Effector CD4-positive, alpha-beta T cell (primary cell): Measurements from ENCODE around the gene CST2.
A peak's percentile ranks its signal among the peaks of the same experiment; 100 is the strongest.
"Not testable (repeated sequence)": the region's sequence is repeated elsewhere in the genome, so short reads cannot be mapped to it uniquely, and the experiment has no call there.

Experiments
- DNase-seq: peaks from one replicate; pipeline ENCODE4 v3.0.0-alpha.2; 2020

CST2 gene

DNA sequence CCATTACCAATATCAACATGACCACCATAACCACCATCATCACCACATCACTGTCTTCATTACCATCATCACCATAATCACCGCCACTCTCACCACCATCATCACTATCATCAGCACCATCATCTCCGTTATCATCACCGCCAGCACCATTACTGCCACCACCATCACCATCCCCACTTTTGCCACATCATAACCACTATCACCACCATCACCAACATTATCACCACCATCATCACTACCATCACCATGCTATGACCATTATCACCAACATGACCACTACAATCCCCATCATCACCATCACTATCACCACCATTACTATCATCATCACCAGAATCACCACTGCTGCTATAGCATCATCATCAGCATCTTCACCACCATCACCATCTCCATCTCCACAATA, 25.7 kb downstream of the CST2 start:
- DNase-seq = no peak

DNA sequence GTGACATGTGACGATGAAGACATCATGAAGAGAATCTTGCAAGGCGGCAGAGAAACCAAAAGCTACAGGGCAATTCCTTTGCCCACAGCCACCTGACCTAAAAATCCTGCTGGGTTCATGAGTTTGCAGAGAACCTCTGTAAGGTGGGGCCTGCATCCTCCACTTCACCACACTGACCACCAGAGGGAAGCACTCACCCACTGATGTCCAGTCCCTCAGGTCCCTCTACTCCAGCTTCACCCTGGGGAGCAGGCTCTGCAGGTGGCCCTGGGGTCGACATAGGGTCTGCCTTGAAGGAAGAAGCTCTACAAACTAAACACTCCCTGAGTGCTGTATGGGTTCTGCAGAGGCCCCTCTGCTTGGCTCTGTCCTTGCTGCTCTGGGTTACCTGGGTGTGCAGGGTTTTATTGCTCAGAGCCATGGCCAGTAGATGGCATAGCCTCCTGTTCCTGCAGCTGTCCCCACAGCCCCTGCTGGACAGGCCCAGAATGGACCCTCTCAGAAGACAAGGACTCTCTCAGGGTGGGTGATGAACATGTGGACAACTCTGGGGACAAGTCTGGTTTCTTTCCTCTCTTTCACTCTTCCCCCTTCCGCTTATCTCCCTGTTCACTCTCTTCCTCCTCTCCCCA, 27.2 kb downstream of the CST2 start:
- DNase-seq = peak; percentile 3

DNA sequence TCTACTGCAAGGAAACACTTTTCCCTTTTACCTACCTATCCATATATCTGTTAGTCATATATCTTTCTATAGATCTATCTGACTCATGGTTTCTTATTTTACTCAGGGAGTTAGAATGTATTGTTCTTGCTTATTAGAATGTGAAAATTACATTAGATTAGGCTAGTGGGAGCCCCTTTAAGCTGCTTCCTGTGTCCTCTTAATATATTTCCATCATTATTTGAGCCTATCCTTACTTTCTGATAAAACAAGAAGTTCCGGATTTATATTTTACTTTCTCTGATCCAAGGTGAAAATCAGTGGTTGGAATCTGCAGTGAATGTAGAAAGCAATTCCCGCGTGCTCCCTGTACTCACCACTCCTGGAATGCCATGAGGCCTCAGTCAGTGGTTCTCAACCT, 31.0 kb downstream of the CST2 start:
- no peak for DNase-seq

DNA sequence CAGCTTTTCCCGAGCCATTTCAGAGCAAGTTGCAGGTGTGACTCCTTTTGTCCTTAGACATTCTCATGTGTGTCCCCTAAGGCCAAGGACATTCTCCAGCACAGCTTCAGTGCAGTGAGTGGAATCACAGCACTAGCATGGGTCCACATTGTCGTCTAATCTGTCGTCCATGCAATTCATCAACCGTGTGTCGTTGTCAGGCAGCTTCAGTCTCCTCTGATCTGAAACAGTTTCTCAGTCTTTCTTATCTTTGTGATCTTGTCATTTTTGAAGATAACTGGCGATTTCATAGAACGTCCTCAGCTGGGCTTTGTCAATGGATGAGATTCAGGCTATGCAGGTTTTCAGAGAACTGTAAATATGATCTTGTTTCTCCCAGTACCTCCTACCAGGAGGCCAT, 31.7 kb downstream of the CST2 start:
- DNase-seq = no peak

DNA sequence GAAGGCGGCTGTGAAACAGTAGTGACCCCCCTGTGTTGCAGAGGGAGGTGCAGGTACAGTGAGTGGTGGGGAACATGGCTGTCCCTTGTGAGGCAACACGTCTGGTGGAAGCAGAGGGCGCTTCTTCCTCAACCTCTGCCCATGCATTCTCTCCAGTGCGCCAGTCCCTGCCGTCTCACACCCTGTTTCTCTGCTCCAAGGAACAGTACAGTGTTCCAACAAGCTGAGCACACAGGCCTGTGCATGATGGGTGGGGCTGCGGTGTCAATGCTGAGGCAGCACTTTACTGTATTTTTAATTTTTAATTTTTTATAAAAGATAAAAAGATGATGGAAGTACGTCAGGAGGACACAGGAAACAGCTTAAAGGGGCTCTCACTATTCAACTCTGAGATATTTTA, 32.5 kb downstream of the CST2 start:
- no peak for DNase-seq

DNA sequence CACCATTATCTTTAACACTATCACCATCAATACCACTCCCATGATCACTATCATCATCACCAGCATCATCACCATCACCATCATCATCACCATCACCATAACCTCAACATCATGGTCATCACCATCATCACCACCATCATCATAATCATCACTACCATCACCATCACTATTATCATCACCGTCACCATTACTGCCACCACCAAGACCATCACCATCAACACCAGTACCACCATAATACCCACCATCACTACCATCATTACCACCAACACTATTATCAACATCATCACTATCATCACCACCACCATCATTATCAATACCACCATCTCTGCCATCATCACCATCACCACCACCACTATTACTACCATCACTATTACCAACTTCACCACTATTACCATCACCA, 43.1 kb downstream of the CST2 start:
- no peak for DNase-seq

DNA sequence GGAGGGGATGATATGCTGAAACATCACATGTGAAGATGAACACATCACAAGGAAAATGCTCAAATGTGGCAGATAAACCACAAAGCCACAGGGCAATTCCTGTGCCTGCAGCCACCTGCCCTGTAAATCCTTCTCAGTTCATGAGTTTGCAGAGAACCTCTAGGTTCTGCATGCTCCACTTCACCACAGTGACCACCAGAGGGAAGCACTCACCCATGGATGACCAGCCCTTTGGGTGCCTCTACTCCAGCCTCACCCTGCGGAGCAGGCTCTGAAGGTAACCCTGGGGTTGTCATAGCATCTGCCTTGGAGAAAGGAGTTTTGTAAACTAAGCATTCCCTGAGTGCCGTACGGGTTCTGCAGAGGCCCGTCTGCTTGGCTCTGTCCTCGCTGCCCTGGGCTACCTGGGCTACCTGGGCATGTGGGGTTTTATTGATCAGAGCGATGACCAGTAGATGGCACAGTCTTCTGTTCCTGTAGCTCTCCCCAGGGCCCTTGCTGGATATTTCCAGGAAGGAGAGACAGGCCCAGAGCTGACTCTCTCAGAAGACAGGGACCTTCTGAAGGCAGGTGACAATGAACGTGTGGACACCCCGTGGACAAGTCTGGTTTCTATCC, 44.1 kb downstream of the CST2 start:
- DNase-seq = no peak

DNA sequence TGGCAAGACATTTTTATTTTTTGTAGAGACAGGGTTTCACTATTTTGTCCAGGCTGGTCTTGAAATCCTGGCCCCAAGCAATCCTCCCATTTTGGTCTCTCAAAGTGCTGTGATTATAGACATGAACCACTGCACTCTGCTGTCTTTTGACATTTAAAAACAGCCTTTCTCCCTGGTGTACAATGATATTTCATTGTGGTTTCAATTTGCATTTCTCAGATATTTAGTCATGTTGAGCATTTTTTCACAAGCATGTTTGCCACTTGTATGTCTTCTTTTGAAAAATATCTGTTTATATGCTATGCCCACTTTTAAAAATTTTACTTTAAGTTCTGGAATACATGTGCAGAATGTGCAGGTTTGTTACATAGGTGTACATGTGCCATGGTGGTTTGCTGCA, 47.9 kb downstream of the CST2 start:
- not testable (repeated sequence) for DNase-seq

DNA sequence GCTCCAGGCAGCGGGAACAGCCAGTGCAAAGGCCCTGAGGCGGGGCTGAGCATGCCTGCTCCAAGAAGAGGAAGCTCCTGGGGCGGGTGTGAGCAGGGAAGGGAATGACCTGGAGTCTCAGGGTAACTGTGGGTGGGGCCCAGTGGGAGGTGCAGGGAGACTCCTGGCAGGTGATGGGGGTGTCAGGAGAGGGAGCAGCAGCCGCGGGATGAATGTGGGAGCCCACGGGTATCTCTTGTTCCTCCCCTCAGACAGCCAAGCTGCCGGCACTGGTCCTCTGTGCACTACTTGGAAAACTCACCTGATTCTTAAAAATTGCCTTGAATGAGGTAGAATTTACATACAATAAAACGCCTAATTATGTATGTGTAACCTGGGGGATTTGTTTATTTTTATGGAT, 49.1 kb downstream of the CST2 start:
- not testable (repeated sequence) for DNase-seq

DNA sequence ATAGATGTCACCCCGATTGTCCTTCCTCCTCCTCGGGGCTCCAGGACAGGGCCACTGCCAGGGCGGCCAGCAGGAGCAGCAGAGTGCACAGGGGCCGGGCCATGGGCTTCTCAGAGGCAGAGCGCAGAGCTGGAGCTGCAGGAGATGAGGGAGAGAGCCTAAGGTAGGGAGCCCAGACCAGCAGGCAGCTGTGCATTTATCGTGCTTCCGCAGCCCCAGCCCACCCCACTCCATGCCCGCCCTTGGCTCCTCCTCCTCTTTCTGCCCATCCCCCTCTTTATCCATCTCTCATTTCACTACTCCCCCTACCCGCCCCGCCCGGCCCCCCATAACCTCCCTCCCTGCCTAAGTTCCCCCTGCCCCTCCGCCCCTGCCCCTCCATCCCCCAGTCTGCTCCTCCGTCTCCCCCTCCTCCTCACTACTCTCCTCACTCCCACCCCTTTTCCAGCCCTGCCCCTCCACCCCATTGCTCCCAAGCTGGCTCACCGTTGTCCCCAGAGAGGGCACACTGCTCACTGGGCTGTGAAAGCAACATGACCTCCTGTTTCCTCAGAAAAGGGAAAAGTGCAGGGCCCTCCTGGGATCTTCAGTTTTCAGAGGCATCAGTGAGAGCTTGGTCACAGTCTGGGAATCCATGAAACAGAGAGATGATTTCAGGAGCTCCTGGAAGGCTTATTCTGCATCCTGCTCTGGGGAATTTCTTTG, 50.3 kb downstream of the CST2 start:
- no peak for DNase-seq

DNA sequence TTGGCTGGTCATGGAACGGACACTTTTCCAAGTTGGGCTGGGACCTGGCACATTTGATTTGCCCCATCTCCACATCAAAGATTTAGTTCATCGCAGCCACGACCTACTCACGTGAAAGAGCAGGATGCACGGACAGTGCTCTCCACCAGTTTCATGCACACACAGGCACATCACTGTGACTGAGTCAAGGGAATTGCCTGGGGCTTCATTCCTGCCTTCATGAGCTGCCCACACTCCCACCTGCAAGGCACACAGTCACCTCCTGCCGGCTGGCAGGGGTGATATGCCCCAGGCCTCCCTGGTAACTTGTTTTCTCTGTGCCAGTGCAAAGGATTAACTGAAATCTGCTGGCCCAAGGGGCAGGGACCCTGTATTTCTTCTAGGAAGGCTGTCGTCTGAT, 52.4 kb downstream of the CST2 start:
- DNase-seq = no peak
